ENCODE results near the gene MYO10. TPM values are rescaled to one million over a fixed set of nuclear protein-coding genes. Genes with fewer than 3 reads are reported as not detected.
"Not testable (repeated sequence)": the region's sequence is repeated elsewhere in the genome, so short reads cannot be mapped to it uniquely, and the experiment has no call there.

MYO10 gene
- total RNA-seq, 2 donors from 2014 or later = 24.7 to 77.0 TPM

DNA sequence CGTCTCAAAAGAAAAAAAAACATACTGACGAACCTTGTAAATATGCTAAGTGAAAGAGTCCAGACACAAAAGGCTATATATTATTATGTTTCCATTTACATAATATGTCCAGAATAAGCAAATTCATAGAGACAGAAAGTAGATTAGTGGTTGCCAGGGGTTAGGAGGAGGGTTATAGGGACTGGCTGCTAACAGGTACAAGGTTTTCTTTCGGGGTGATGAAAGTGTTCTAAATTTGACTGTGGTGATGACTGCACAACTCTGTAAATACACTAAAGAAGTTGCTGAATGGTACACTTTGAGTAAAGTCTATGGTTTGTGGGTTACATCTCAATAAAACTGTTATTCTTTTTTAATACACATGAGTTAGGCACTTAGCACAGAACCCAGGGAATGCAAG, 98.8 kb downstream of the MYO10 start:
- DNase-seq (ENCODE audit: low spot score) = no peak
- Histone ChIP-seq H3K9me3 (no peaks in the 10 kb centered on the region), H3K27me3 (replicated peaks; ENCODE audit: insufficient read depth) (no peaks in the 10 kb centered on the region), H3K36me3 (no peaks in the 10 kb centered on the region), H3K27ac (no peak overlapping the region), H3K4me3 (no peak overlapping the region), H3K4me1 (replicated peaks) (no peaks in the 10 kb centered on the region)
- intact Hi-C loops (cut with DNase I) = no loop called here
- TF ChIP-seq POLR2A (IDR thresholded peaks at IDR 0.05) = no peak
- TF ChIP-seq POLR2AphosphoS5 (IDR thresholded peaks at IDR 0.05) = no peak
- TF ChIP-seq, protein P1, sequence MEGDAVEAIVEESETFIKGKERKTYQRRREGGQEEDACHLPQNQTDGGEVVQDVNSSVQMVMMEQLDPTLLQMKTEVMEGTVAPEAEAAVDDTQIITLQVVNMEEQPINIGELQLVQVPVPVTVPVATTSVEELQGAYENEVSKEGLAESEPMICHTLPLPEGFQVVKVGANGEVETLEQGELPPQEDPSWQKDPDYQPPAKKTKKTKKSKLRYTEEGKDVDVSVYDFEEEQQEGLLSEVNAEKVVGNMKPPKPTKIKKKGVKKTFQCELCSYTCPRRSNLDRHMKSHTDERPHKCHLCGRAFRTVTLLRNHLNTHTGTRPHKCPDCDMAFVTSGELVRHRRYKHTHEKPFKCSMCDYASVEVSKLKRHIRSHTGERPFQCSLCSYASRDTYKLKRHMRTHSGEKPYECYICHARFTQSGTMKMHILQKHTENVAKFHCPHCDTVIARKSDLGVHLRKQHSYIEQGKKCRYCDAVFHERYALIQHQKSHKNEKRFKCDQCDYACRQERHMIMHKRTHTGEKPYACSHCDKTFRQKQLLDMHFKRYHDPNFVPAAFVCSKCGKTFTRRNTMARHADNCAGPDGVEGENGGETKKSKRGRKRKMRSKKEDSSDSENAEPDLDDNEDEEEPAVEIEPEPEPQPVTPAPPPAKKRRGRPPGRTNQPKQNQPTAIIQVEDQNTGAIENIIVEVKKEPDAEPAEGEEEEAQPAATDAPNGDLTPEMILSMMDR (IDR thresholded peaks at IDR 0.05) = no peak
- WGBS = 74% methylated on average over 3 of the region's 3 CpGs

DNA sequence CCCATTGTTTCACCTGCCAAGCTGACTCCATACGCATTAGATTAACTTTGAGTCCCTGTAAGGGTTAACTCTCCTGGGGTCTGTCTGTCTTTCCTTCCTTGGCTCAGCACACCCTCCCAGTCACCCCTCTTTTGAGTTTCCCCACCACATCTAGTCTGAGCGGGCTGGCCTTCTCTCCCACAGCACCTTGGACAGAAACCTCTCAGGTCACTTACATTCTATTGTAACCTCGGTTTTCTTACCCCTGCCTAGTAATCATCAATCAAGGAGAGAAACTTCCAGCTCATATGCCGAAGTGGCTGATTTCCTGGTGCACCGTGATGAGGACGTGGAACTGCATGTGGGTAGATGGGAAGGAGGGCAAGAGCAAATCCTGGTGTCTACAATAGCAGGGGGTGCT, 102.1 kb downstream of the MYO10 start:
- DNase-seq (ENCODE audit: low spot score) = no peak
- H3K36me3 ChIP-seq = no peaks in the 10 kb centered on the region
- no peak overlapping the region for H3K27ac ChIP-seq
- intact Hi-C loops (cut with DNase I) = no loop called here
- no peaks in the 10 kb centered on the region for H3K9me3 ChIP-seq
- TF ChIP-seq POLR2A (IDR thresholded peaks at IDR 0.05) = no peak
- TF ChIP-seq, protein P1 (IDR thresholded peaks at IDR 0.05) = no peak
- no peak for TF ChIP-seq POLR2AphosphoS5 (IDR thresholded peaks at IDR 0.05)
- 80% methylated on average over 6 of the region's 6 CpGs for WGBS
- H3K4me1 ChIP-seq (replicated peaks) = no peaks in the 10 kb centered on the region
- no peaks in the 10 kb centered on the region for H3K27me3 ChIP-seq (replicated peaks; ENCODE audit: insufficient read depth)
- no peak overlapping the region for H3K4me3 ChIP-seq

DNA sequence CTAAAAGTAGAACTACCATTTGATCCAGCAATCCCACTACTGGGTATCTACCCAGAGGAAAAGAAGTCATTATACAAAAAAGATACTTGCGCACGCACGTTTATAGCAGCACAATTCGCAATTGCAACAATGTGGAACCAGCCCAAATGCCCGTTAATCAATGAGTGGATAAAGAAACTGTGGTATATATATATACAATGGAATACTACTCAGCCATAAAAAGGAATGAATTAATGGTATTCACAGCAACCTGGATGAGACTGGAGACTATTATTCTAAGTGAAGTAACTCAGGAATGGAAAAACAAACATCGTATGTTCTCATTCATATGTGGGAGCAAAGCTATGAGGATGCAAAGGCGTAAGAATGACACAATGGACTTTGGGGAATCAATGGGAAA, 104.8 kb downstream of the MYO10 start:
- intact Hi-C loops (cut with DNase I); DNase-seq (ENCODE audit: low spot score); H3K9me3 ChIP-seq; H3K27ac ChIP-seq; H3K4me3 ChIP-seq; H3K4me1 ChIP-seq (replicated peaks); H3K27me3 ChIP-seq (replicated peaks; ENCODE audit: insufficient read depth); H3K36me3 ChIP-seq: not testable (repeated sequence)
- WGBS = 97% methylated on average over 7 of the region's 7 CpGs

DNA sequence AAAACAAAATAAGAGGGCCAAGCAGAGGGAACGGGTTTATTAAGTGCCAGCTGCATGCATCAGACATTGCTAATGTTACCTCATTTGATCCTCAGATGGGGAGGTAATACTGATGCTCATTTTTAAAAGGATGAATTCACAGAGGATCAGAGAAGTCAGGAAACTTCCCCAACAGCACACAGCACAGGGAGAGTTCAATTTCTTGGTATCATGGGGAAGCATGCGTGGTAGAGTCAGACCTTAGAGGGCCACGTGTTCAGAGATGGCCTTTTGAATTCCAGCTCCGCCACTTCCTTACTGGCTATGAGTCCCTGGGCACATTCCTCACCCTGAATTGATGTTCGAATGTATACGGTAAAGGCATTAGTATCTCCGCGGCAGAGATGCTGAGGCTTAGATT, 108.3 kb downstream of the MYO10 start:
- intact Hi-C loops (cut with DNase I) = no loop called here
- DNase-seq (ENCODE audit: low spot score) = no peak
- Histone ChIP-seq H3K27me3 (replicated peaks; ENCODE audit: insufficient read depth) (no peaks in the 10 kb centered on the region), H3K9me3 (no peaks in the 10 kb centered on the region), H3K4me1 (replicated peaks) (no peaks in the 10 kb centered on the region), H3K4me3 (no peak overlapping the region), H3K27ac (no peak overlapping the region), H3K36me3 (no peaks in the 10 kb centered on the region)
- WGBS = 87% methylated on average over 8 of the region's 8 CpGs
- TF ChIP-seq POLR2A (IDR thresholded peaks at IDR 0.05) (no peak), POLR2AphosphoS5 (IDR thresholded peaks at IDR 0.05) (no peak)
- TF ChIP-seq, protein P1 (IDR thresholded peaks at IDR 0.05) = no peak

DNA sequence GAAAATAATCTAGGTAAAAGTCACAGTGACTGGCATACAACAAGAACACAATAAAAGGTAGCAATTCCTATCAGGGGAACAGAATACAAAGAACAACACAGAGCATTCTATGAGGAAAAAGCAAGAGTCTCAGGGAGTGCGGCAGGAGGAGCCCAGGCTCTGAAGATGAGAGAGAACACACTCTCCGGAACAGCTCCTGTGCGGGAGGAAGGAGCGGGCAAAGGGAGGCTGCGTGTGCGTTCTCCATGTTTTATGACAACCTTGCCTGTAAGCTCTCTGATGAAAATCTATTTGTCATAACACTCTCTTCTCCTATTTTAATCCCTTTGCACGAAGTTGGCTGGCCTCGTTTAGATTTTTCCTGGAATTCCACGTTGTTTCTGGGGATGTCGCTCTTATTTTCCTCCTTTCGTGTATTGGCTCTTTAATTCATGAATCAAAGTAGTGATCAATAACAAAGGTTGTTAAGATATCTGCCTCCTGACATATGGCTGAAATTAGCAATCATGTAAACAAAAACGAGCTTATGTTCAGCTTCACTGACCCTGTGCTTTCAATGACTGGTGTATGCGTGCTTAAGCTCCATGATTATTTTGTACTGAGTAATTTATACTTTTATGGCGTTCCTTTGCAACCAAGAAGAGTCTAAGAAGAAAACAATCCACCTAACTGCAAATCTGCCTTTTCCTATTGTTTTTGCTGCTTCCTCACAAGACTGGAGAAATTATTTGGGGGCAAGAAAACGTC, 109.5 kb downstream of the MYO10 start:
- DNase-seq (ENCODE audit: low spot score) = no peak
- no peaks in the 10 kb centered on the region for H3K9me3 ChIP-seq
- intact Hi-C loops (cut with DNase I) = no loop called here
- no peak overlapping the region for H3K4me3 ChIP-seq
- H3K36me3 ChIP-seq = no peaks in the 10 kb centered on the region
- TF ChIP-seq POLR2A (IDR thresholded peaks at IDR 0.05) (no peak), POLR2AphosphoS5 (IDR thresholded peaks at IDR 0.05) (no peak)
- TF ChIP-seq, protein P1 (IDR thresholded peaks at IDR 0.05) = no peak
- H3K27ac ChIP-seq = no peak overlapping the region
- H3K27me3 ChIP-seq (replicated peaks; ENCODE audit: insufficient read depth) = no peaks in the 10 kb centered on the region
- 69% methylated on average over 15 of the region's 15 CpGs for whole genome bisulfite sequencing
- no peaks in the 10 kb centered on the region for H3K4me1 ChIP-seq (replicated peaks)
